Panc1 (cell line): ENCODE data around the gene NEUROD1. TPM values are rescaled to one million over a fixed set of nuclear protein-coding genes. Genes with fewer than 3 reads are reported as not detected.

Experiments used
- ATAC-seq: fragments of 200-7000 bp; cut with Tn5 transposase; 2 replicates; pipeline ENCODE4 v1.9.1; 2020; ENCODE audit warnings: mild to moderate bottlenecking, moderate library complexity
- BruUV-seq: library from RNA; stranded (reverse); fragments of 400-500 nt; replicated peaks from 2 replicates; lab custom pipeline; 2021; lab: Mats Ljungman, UMichigan
- CTCF ChIA-PET: fragments of 300-600 bp; sonication (Branson Sonifier 250); formaldehyde crosslinking; loops from one replicate; lab custom pipeline; 2022; ENCODE audit warnings: antibody characterized with exemption; lab: Charles Lee
- POLR2A ChIA-PET: fragments of 300-600 bp; sonication (Branson Sonifier 250); formaldehyde crosslinking; loops from one replicate; lab custom pipeline; 2022; ENCODE audit warnings: antibody characterized with exemption; lab: Charles Lee
- DNase-seq: peaks from one replicate; pipeline ENCODE4 v3.0.0-alpha.2; 2010; ENCODE audit warnings: low read depth, low spot score
- H3K27ac ChIP-seq: 2 replicates; pipeline ENCODE4 v1.5.1; 2011; ENCODE audit warnings: mild to moderate bottlenecking, low read length, inconsistent platforms
- H3K27me3 ChIP-seq: fragments of 200-500 bp; sonication (Bioruptor generic); 2 replicates; pipeline ENCODE4 v1.6.0; 2014; ENCODE audit warnings: low read length, inconsistent platforms; ENCODE audit not compliant: control insufficient read depth, insufficient read depth
- H3K36me3 ChIP-seq: fragments of 200-500 bp; sonication (Bioruptor generic); 2 replicates; pipeline ENCODE4 v1.5.1; 2014; ENCODE audit warnings: inconsistent platforms, mild to moderate bottlenecking, low read length, moderate library complexity; ENCODE audit not compliant: control insufficient read depth, insufficient read depth
- H3K4me1 ChIP-seq: 2 replicates; pipeline ENCODE4 v1.5.1; 2011; ENCODE audit warnings: inconsistent platforms, mild to moderate bottlenecking, low read length, moderate library complexity; ENCODE audit not compliant: control insufficient read depth, insufficient read depth
- H3K4me3 ChIP-seq, 2 experiments: 2 replicates each; pipeline ENCODE4 v1.5.1; 2011 to 2012; ENCODE audit warnings: low read depth in 2 of 2, low read length in 2 of 2, mild to moderate bottlenecking in 2 of 2, inconsistent platforms in 1 of 2, moderate library complexity in 1 of 2
- H3K9me3 ChIP-seq: fragments of 200-500 bp; sonication (Bioruptor generic); 2 replicates; pipeline ENCODE4 v1.5.1; 2014; ENCODE audit warnings: low read depth, mild to moderate bottlenecking, inconsistent platforms, low read length, moderate library complexity; ENCODE audit not compliant: control insufficient read depth, insufficient read depth
- CTCF ChIP-seq: fragments of 450-650 bp; IDR thresholded peaks from 2 replicates; pipeline ENCODE4 v1.5.1; 2017; ENCODE audit warnings: mild to moderate bottlenecking
- POLR2AphosphoS5 ChIP-seq: IDR thresholded peaks from 2 replicates; pipeline ENCODE4 v1.6.1; 2012; ENCODE audit warnings: mild to moderate bottlenecking, low read depth, low read length, moderate library complexity
- REST ChIP-seq, 2 experiments: IDR thresholded peaks; 2 replicates each; pipeline ENCODE4 v1.6.1; 2011 to 2012; ENCODE audit warnings: low read depth in 2 of 2, control low read depth in 1 of 2, low read length in 1 of 2, mild to moderate bottlenecking in 1 of 2, moderate library complexity in 1 of 2; ENCODE audit not compliant: insufficient read depth in 1 of 2
- SIN3A ChIP-seq: IDR thresholded peaks from 2 replicates; pipeline ENCODE4 v1.6.1; 2012; ENCODE audit warnings: low read depth, mild to moderate bottlenecking, low read length, moderate library complexity, borderline replicate concordance; ENCODE audit not compliant: insufficient read depth
- TCF7L2 ChIP-seq: IDR thresholded peaks from 2 replicates; pipeline ENCODE4 v1.6.1; 2011; ENCODE audit warnings: mild to moderate bottlenecking, low read depth, low read length, inconsistent platforms
- in situ Hi-C: cut with HindIII; loops from 2 replicates; pipeline ENCODE4 v1.10.0; 2016; ENCODE audit warnings: low sequenced_read_pairs, low pct_unique_long_range_greater_than_20kb
- intact Hi-C: fragments of 100-400 bp; cut with micrococcal nuclease; formaldehyde crosslinking; loops from one replicate; pipeline ENCODE4 v1.10.0; 2022; ENCODE audit not compliant: unreplicated experiment
- total RNA-seq: library from RNA; stranded (reverse); gene quantifications from one replicate; pipeline ENCODE4 v1.2.1, GENCODE V29; 2021; ENCODE audit not compliant: unreplicated experiment

Gene NEUROD1
- total RNA-seq, 1 experiment from 2014 or later: not detected

DNA sequence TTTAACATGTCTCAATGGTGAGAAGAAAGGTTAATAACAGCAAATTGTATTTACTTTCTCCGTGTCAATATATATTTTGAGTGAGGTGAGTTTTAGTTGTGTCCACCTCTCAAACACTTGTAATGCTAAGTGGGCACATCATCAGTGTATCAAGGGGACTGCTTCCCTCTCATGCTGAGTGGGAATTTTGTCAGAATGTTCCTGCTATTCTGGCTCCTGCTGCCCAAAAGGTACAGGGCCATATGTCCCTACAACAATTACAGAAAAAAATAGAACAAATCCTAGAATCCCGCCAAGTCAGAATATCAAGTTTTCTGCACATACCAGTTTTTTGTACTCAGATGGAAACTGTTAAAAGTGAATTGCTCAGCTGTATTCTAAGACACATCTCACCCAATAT lies 18.0 kb downstream of the NEUROD1 start:
- Histone ChIP-seq H3K36me3 (no peaks in the 10 kb centered on the region), H3K4me3 (no peak overlapping the region), H3K27me3 (0 out of 2 replicates have a peak, but pooled peaks cover 1% of the 10 kb centered on the region), H3K4me1 (no peaks in the 10 kb centered on the region; the same call in 1 of the 2 replicates), H3K27ac (no peak overlapping the region), H3K9me3 (peaks cover 10% of the 10 kb centered on the region; the same call in 1 of the 2 replicates)
- POLR2A ChIA-PET: no interaction called here
- no TSS peak for BruUV-seq
- no peak for DNase-seq
- in situ Hi-C loops (no loop called here), intact Hi-C loops (no loop called here)
- no peak for ATAC-seq
- CTCF ChIA-PET: no interaction called here
- no peak for TF ChIP-seq TCF7L2

GRCh38 chr2:181660181-181660580 lies 20.1 kb downstream of the NEUROD1 start:
- DNase-seq (no peak), ATAC-seq (no peak)
- ChIA-PET POLR2A (no interaction called here), CTCF (no interaction called here)
- in situ Hi-C loops: no loop called here
- Histone ChIP-seq H3K27me3 (0 out of 2 replicates have a peak, but pooled peaks cover 2% of the 10 kb centered on the region), H3K36me3 (no peaks in the 10 kb centered on the region), H3K4me1 (no peaks in the 10 kb centered on the region; the same call in 1 of the 2 replicates), H3K4me3 (no peak overlapping the region), H3K27ac (no peak overlapping the region), H3K9me3 (no peaks in the 10 kb centered on the region)
- no TSS peak for BruUV-seq
- TF ChIP-seq CTCF (no peak), POLR2AphosphoS5 (no peak), SIN3A (no peak), TCF7L2 (no peak), REST (IDR thresholded peaks at IDR 0.05; ENCODE audit: insufficient read depth in 1 of 2, low read depth in 2 of 2, low read length in 1 of 2) (no peak)
- intact Hi-C loops: no loop called here

- POLR2A ChIA-PET: interaction anchor here (0.5 kb wide), 1 partner anchor 331 kb away, joined by 3 read pairs; no protein-coding TSS in a partner anchor
- Histone ChIP-seq H3K9me3 (no peaks in the 10 kb centered on the region), H3K4me3 (no peak overlapping the region), H3K27me3 (0 out of 2 replicates have a peak, but pooled peaks cover 2% of the 10 kb centered on the region), H3K36me3 (no peaks in the 10 kb centered on the region), H3K4me1 (no peaks in the 10 kb centered on the region; the same call in 1 of the 2 replicates), H3K27ac (no peak overlapping the region)
- in situ Hi-C loops (no loop called here), intact Hi-C loops (no loop called here)
- ATAC-seq (no peak), DNase-seq (no peak)
- BruUV-seq: no TSS peak
- TF ChIP-seq CTCF (no peak), TCF7L2 (no peak), POLR2AphosphoS5 (no peak), SIN3A (no peak), REST (IDR thresholded peaks at IDR 0.05; ENCODE audit: insufficient read depth in 1 of 2, low read depth in 2 of 2, low read length in 1 of 2) (no peak)
- CTCF ChIA-PET: no interaction called here
These were observed 21.9 kb downstream of the NEUROD1 start for GRCh38 chr2:181658444-181658843.
